HG03039 (cell line): ENCODE results near the gene GPR78.

Experiments
- ATAC-seq: cut with Tn5 transposase; IDR thresholded peaks from one replicate; pipeline ENCODE4 v1.9.1; 2021; ENCODE audit warnings: mild to moderate bottlenecking, moderate library complexity; ENCODE audit not compliant: unreplicated experiment

GPR78 gene

DNA sequence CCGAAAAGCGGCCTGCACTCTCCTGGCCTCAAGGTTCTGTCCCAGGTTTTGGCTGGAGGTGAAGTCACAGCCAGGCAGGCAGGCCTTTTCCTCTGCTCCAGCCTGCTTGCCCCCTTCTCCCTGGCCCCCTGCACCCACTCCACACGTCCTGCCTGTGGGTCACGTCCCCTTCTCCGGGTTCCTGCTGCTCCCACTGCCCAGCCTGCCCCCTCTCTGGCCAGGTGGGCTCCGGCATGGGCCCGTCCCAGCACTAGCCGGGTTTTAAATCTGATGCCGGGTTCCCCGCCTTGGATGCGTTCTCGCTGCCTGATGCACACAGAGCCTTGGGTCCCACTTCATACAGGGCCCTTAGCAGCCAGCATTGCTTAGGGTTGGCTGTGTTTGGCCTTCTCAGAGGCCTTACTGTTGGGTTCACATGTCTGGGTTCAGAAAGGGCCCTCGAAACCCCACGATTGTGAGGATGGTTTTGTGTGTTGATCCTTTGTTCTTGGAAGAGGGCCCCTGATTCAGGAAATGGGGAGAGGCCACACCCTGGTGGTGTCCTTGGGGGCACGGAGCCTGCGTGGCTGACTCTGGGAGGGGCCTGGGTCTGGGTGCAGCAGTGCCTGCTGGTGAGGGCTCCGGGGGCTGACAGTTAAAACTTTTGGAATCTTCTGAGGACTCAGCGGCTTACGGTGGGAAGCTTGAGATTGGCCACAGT is 18.3 kb downstream of the GPR78 start:
- ATAC-seq = no peak

DNA sequence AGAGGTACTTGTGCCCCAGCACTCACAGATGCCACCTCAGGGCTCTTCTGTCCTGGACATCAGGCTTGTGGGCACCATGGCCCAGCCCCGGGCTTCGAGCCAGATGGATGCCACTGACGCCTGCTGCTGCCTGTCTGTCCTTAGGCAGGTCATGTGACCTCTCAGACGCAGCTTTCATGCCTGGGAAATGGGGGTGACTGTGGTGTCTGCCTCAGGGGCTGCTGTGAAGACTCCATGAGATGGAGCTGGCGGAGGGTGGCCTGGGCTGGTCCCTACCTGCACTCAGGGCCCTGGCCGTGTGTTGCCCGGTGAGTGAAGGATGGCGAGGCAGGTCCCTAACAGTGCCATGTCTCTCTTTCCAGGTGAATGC is 18.9 kb downstream of the GPR78 start:
- ATAC-seq = no peak

DNA sequence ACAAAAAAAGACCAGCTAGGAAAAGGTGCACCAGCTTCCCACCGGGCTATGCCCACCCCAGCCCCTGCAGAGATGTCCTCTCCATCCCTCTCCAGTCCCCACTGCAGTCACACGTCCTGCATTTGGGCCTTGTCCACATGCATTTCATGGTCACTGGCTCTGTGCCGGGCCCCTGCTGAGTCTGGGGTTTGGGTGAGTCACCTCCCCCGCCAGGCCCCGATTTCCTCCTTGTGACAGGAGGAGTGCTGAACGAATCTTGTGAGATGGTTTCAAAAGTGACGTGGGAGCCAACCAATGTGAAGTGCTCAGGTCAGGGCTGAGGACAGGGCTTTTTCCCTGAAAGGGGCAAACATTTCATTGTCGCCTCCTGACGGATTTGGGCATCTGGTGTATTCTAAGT is 19.5 kb downstream of the GPR78 start:
- ATAC-seq = no peak

DNA sequence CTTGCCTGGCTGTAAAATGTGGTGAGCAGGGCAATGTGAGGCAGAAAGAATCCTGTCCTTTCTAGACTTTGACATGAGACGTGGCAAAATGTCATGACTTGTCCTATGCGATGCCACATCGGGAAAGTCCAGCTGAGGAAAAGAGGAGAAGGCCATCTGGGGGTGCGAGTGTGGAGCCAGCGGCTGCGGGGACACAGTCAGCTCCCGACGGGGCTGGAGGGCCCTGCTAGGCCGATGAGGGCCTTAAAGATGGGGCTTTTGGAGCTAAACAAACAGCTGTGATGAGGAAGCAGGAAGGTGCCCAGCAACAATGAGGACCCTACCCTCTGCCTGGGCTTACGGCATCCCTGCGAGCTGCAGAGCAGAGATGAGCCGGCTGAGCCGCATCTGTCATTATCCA is 20.1 kb downstream of the GPR78 start:
- no peak for ATAC-seq

GRCh38 chr4:8600686-8601085 is 20.5 kb downstream of the GPR78 start:
- no peak for ATAC-seq

DNA sequence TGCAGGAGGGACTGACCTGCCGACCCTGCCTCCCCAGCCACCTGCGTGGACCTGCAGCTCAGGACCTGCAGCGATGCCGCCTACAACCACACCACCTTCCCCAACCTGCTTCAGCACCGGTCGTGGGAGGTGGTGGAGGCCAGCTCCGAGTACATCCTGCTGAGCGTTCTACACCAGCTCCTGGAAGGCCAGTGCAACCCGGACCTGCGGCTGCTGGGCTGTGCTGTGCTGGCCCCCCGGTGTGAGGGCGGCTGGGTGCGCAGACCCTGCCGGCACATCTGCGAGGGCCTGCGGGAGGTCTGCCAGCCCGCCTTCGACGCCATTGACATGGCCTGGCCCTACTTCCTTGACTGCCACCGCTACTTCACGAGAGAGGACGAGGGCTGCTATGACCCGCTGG is 20.9 kb downstream of the GPR78 start:
- ATAC-seq = no peak

DNA sequence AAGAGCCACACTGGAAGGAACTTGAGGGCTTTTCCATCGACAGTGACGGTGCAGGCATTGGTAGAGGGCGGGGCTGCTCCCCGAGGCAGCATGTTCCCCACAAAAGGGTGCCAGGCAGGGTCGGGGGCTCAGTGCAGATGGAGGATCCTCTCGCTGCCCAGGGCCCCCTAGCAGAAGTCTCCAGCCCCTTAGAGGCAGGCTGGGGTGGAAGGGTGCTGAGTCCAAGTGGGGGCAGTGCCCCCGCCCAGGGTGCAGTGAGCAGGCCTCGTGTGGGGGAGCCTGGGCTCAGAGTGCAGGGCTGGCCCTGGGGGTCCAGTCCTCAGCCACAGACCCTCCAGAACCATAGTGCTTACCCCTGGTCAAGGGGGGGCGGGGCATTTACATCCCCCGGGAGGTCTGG is 21.4 kb downstream of the GPR78 start:
- ATAC-seq = no peak

DNA sequence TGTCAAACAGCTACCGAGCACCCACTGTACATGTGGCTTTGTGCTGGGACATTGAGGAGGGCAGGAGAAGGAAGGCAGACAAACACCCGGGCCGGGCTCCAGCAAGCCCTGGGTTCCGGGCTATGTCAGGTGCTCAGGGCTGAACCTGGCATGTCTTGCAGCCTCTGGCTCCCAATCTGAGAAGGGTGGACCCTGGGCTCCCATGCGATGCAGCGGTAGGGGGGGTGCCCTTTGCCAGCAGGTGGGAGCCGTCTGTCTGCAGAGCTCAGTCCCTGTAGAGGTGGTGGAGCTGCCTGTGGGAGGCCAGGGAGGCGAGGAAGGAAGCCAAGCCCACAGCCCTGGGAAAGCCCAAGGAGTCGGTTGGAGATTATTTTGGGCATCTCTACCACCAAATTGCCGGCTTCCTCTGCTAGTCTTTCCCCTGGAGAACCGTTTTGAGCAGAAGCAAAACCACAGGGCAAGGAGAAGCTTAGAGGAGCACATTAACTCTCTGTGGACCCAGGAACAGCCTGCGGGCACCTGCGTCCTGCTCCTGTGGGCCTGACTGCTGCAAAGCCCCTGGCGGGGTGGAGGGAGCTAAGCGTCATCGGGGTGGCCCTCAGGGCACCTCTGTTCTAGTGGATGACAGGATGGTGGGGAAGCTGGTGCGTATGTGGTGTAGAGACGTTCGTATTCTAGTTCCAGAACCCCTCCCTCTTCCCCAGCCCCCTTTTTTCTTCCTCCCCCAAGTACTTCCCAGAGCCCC is 22.7 kb downstream of the GPR78 start:
- ATAC-seq = no peak

DNA sequence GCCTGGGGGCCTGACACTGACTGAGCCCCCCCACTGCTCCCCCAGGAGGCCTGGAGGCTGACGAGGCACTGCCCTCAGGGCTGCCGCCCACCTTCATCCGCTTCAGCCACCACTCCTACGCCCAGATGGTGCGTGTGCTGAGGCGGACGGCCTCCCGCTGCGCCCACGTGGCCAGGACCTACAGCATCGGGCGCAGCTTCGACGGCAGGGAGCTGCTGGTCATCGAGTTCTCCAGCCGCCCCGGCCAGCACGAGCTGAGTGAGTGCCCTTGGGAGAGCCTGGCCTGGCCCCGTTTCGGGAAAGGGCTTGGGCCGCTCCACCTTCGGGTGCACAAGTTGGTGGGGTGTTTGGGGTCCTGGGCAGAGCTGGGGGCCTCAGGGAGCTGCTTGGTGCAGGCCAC is 23.7 kb downstream of the GPR78 start:
- no peak for ATAC-seq

GRCh38 chr4:8605289-8605688 is 25.1 kb downstream of the GPR78 start:
- ATAC-seq = no peak

GRCh38 chr4:8606476-8606875 is 26.3 kb downstream of the GPR78 start:
- no peak for ATAC-seq

DNA sequence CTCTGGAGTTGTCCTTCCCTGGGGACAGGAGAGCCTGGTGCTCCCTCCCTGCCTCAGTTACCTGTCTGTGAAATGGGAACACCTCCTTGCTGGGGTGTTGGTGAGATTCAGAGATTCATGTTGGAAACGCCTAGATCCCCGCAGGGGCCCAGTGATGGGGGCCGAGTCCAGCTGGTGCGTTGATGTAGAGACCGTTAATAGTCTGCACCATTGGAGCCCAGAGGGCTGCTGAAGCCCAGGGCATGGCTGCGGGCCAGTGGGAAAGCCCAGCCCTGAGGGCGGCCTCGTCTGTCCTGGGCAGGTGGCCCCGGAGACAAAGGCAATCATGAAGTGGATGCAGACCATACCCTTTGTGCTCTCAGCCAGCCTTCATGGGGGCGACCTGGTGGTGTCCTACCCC is 26.8 kb downstream of the GPR78 start:
- ATAC-seq = no peak

GRCh38 chr4:8607603-8608481 is 27.6 kb downstream of the GPR78 start:
- no peak for ATAC-seq

- no peak for ATAC-seq
These were observed 28.7 kb downstream of the GPR78 start for GRCh38 chr4:8608714-8609391.

DNA sequence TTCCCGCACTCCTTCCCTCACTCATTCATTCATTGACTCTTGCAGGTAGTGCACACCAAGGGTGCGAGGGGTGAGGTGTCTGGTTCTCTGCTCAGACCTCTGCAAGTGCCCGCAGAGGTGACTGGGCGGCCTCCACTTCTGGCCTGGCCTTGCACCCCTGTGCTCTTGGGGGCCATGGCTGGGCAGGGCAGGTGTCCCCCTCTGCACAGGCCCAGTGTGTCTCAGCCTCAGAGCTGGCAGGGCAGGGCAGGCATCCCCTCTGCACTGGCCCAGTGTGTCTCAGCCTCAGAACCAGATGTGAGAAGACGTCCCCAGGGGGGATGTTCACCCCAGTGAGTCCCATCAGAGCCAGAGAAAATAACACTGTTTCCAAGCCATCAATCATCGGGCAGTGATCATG is 29.2 kb downstream of the GPR78 start:
- no peak for ATAC-seq

GRCh38 chr4:8609824-8610350 is 29.7 kb downstream of the GPR78 start:
- ATAC-seq = no peak

- ATAC-seq = no peak
These were observed 30.8 kb downstream of the GPR78 start for GRCh38 chr4:8610858-8611616.

- ATAC-seq = no peak
These were observed 32.5 kb downstream of the GPR78 start for GRCh38 chr4:8612646-8613045.

DNA sequence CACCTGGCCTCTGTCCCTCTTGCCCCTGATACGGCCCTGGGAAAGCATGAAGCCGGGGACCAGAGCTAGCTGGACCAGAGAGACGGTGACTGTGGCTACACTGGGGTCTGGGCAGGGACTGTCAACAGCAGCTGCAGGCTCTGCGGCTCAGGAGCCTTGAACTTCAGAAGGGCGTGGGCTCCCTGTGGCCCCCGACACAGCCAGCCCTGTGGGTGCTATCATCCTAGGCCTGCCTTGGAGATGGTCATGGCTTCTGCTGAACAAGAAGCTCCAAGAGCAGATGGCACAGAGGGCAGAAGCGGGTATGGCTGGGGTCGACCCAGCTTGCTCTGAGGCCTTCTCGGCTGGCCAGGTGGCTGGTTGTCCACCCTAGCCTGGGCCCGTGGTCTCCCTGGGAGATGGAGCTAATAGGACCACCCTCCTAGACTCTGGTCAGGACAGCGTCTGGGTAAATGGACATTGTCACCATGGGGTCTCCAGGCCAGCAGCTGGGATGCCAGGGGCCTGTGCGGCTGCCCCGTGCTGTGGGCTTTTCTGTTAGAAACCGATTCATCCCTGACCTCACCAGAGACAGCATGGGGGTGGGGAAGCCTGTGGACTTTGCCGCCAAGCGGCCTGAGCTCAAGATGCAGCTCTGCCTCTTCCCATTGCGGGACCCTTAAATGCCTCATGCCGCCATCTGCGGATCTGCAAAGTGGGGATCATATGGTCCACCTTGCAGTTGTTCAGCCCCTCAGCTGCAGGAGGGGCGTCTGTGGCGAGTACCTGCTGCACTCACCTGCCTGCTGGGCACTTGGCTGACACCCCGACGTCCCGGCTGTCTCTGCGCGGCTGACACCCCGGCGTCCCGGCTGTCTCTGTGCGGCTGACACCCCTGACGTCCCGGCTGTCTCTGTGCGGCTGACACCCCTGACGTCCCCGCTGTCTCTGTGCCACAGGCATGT is 33.5 kb downstream of the GPR78 start:
- ATAC-seq = no peak
